Measurements from ENCODE around the gene B4GAT1.
A peak's percentile ranks its signal among the peaks of the same experiment; 100 is the strongest.
"Not testable (repeated sequence)": the region's sequence is repeated elsewhere in the genome, so short reads cannot be mapped to it uniquely, and the experiment has no call there.

Gene B4GAT1

DNA sequence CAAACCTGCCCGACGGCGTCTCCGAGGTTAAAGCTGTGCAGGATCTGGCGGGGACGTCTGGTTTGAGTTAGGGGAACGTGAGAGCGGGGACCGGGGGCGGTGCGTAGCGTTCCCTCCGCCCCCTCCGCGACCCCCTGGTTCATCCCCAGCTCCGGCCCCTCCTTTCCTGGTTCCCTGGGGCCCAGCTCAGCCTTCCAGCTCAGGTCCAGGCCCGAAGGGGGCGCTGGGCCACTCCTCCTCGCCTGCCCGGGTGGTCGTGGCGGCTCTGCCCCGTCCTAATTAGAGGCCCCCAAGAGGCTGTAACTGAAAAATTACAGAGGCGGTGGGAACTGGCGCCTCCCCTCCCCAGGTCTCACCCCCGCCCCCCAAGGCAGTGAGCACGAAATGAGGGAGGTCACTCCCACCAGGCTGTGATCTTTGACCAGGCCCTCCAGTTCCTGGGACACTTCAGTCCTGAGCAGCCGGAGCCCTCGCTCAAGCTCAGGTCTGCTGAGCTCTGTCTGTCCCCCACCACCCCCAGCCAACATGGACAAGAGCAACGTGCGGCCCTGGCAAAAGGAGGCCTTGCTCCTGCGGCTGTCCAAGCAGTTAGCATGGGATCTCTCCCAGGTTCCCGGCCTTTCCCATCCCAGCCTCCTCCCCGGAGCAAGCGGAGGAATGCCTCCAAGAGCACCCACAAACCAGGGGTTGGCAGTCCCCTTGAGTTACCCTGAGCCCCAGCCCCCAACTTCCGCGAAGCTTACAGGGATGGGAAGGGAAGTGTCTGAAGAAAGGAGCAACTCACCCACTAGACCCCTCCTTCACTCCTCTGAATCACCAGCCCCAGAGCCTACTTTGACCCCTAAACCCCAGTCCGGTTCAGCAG, 33.9 kb downstream of the B4GAT1 start:
- in situ Hi-C loops (cut with MboI; ENCODE audit: low pct_unique_long_range_greater_than_20kb, low sequenced_read_pairs) = no loop called here
- DNase-seq = no peak

DNA sequence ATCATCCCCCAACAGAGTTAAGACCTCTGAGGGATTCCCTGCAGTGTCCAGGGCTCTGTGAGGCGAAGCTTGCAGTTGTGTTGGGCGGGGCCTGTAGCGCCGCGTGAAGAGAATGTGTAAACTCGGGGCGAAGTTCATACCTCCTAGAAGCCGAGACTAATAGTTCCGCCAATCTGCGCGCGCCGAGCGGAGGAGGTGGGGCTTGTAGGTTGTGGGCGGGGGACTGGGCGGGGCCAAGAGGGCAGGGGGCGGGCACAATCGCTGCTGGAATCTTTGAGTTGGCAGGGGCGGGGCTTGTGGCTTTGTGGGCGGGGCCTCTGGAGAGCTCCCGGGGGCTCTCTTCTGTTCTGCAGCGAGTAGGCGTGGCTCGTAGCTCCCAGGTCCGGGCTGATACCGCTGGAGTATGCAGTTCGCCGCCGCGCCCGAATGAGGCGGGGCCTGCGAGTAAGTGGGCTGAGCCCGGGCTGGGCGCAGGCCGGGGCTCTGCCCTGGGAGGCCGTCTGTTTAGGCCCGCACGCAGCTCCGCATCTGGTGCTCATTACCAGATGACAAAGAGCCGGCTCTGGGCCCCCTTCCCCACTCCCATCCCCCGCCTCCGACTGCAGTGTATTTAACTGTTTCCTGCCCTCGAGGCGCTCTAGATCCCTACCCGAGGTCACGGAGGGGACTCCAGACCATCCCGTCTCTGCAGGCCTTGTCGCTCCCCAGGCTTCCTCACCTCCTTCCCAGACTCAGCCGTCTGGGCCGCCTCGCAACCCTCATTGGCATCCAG, 34.7 kb downstream of the B4GAT1 start:
- DNase-seq = peak; percentile 96
- in situ Hi-C loops (cut with MboI; ENCODE audit: low pct_unique_long_range_greater_than_20kb, low sequenced_read_pairs) = no loop called here

DNA sequence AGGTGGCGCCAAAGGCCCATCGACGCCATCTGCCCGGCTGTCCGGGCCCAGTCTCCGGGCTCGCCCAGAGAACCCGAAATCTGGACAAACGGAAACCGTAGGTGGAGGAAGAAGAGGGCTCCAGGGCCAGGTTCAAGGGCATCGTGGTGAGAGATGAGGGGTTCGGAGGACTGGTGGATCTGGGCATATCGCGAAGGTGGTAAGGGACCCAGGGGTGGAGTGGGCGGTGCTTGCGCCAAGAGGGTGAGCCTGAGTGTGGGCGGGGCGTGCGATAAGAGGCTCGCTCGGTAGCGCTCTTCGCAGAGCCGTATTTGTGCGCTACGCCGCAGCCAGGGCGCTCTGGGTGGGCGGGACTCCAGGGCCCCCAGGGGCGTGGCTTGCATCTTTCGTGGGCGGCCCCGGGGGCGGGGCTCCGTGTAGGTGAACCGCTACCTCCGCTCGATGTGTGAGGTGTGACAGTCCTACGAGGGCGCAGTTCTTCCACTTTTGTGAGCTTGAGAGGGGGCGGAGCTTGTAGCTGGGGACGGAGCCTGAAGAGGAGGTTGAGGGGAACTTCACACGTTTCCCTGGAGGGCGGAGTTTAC, 35.4 kb downstream of the B4GAT1 start:
- in situ Hi-C loops (cut with MboI; ENCODE audit: low pct_unique_long_range_greater_than_20kb, low sequenced_read_pairs) = no loop called here
- peak; percentile 95 for DNase-seq

DNA sequence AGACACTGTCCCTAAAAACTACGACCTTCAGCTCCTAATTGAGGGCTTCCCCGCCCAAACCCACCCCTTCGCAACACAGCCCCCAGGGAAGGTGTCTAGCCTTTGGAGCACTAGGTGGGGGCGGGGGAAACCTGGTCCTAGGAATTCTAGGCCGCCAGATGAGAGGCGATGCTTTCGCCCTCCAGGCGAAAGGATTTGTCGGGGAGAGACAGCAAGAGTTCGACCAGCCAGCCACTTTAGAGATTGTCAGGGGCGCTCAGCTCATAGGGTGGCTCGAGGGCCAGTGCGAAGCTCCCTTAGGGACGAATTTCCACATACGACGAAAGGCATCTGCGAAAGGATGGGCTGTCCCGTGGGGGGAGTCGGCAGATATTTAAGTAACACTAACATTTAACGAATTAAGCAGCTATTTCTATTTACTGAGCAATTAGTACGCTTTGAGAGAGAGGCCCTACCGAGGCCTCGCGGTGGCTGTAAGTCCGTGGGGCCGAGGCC, 35.9 kb downstream of the B4GAT1 start:
- no peak for DNase-seq
- in situ Hi-C loops (cut with MboI; ENCODE audit: low pct_unique_long_range_greater_than_20kb, low sequenced_read_pairs) = no loop called here

DNA sequence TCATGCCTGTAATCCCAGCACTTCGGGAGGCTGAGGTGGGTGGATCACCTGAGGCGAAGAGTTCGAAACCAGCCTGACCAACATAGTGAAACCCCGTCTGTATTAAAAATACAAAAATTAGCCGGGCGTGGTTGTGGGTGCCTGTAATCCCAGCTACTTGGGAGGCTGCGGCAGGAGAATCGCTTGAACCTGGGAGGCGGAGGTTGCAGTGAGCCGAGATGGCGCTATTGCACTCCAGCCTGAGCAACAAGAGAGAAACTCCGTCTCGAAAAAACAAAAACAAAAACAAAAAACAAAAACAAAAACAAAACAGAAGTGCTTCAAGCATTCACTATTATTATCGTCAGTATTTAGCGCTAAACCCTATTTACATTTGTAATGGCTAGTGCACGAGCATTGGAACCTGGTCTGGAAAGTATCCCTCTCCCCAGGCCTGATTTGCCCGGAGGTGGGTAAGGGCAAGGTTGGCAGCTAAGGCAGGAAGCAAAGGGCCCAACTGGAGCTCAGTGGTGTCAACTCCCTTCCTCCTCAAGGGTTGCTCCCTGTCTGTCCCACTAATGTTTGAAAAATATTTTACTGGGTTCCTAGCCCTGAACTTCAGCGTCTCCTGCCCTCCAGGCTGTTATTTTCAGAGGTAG, 36.5 kb downstream of the B4GAT1 start:
- in situ Hi-C loops (cut with MboI; ENCODE audit: low pct_unique_long_range_greater_than_20kb, low sequenced_read_pairs); DNase-seq: not testable (repeated sequence)

DNA sequence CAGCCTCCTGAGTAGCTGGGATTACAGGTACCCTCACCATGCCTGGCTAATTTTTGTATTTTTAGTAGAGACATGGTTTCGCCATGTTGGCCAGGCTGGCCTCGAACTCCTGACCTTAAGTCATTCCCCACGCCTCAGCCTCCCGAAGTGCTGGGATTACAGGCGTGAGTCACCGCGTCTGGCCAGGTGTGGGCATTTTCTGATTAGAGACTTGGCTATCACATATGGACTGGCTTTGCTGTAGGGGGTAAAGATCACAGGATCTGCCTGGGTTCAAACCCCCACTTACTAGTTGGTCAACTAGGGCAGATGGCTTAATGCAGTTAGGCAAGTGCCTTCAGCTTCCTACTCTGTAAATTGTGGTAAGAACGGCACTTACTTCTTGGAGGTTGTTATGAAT, 37.1 kb downstream of the B4GAT1 start:
- DNase-seq = no peak
- in situ Hi-C loops (cut with MboI; ENCODE audit: low pct_unique_long_range_greater_than_20kb, low sequenced_read_pairs) = no loop called here

DNA sequence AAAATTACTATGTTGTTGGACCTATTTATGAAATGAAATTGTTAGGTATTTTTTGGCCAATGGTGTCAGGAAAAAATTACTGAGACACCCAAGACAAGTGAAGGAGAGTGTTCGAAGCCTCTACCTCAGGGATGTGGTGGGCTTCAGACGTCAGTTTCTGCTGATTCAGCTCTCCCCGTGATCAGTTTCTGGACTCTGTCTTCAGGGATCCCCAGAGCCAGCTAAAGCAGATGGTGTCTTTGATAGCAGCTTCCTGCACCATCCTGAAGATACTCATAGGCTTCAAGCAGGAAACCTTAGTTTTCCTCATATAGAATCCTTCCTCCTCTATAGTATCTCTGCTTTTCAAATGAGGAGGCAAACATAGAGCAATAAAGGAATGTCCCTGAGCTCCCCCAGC, 38.0 kb downstream of the B4GAT1 start:
- no peak for DNase-seq
- in situ Hi-C loops (cut with MboI; ENCODE audit: low pct_unique_long_range_greater_than_20kb, low sequenced_read_pairs) = no loop called here

DNA sequence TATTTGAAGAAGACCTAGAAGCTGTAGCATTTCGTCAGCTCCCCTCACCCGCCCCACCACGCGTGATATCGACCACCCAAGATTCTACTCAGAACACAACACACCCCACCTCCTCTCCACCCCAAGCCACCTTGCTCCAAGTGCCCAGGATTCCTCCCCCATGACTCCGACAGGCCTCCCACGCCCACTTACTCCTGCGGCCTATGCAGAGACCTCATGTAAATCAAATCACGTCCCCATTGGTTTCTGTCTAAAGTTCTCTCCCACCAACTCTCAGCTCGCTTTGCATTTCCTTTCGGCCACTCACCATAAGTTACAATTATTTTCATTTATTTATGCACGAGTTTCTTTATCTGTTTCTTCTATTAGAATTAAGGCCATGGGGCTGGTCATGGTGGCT, 44.8 kb downstream of the B4GAT1 start:
- in situ Hi-C loops (cut with MboI; ENCODE audit: low pct_unique_long_range_greater_than_20kb, low sequenced_read_pairs) = no loop called here
- no peak for DNase-seq

DNA sequence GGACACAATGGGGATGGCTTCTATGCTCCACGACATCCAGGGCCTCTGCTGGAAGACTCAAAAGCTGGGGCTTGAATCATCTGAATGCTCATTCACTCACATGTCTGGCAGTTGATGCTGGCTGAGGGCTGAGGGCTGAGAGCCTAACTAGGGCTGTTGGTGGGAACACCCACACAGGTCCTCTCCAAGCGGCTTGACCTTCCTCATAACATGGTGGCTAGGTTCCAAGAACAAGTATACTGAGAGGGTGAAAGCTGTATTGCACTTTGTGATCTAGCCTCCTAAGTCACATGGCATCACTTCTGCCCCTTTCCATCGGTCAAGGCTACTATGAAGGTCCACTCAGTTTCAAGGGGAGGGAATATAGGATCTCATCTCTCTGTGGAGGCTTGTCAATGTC, 48.2 kb downstream of the B4GAT1 start:
- in situ Hi-C loops (cut with MboI; ENCODE audit: low pct_unique_long_range_greater_than_20kb, low sequenced_read_pairs) = no loop called here

DNA sequence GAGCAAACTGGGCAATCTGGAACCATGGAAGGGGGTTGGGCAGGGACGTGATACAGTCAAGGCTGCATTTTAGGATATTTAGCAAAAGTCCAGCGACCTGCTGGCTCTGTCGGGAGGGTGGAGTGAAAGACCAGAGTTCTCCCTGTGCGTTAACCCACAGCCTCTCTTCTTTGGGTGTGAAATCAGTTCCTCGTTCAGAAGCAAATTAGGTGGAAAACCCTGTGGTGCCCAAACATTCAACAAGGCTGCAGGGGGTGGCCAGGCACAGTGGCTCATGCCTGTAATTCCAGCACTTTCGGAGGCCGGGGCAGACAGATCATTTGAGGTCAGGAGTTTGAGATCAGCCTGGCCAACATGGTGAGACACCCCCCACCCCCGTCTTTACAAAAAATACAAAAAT, 49.8 kb downstream of the B4GAT1 start:
- in situ Hi-C loops (cut with MboI; ENCODE audit: low pct_unique_long_range_greater_than_20kb, low sequenced_read_pairs) = no loop called here
- no peak for DNase-seq

More for the DNA sequence above, 48.2 kb downstream of the B4GAT1 start:
- DNase-seq = no peak

Data from KBM-7 (cell line).